DMS153 (cell line): ENCODE results near the gene CENPX.
"Not testable (repeated sequence)": the region's sequence is repeated elsewhere in the genome, so short reads cannot be mapped to it uniquely, and the experiment has no call there.

ENCODE experiments used
- DNase-seq: peaks from one replicate; lab custom pipeline; 2025; lab: John Stamatoyannopoulos, UW

The CENPX gene

DNA sequence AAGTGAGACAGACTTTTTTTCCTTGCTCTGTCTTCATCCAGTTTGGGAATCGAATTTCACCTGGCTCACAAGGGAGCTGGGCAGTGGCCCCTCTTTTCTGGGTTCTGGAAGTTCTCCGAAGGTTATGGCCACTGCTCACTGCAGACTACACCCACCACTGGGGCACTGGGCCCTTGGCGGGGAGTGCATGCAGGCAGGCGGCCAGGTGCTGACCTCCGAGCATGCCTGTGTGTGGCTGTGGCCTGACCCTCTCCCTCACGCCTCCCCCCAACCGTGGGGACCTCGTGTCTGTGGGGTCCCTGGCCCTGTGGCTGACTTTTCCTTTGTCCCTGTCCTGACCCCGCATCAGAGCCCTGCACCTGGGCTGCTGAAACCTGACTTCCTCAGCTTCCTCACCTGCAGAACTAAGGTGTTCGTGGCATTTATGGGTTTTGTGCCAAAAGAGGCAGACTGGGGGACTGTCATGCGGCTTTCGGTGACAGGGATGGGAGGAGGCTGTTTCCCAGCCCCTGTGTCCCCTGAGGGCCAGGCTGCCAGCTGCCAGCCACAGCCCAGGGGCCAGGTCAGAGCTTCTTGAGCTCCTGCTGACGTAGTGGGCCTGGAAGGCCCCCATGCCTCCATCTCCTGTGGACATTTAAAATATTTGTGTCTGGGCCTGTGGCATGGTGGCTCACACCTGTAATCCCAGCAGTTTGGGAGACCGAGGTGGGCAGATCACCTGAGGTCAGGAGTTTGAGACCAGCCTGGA, 23.8 kb downstream of the CENPX start:
- no peak for DNase-seq

DNA sequence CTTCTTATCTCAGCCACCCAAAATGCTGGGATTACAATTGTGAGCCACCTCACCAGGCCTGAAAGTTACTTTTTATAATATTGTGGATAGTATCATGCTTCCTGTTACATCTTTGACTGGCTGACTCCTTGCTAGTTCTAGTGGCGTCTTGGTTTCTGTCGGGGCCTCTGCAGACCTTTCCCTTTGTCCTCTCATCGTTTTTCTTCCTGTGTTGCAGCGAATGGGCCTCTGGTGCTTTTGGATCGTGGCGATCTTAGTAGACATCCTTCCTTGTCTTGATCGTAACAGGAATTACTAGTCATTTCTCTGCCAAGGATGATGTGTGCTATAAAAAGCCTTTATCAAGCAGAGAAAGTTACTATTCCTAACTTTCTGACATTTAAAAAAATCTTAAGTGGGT, 24.5 kb downstream of the CENPX start:
- no peak for DNase-seq

DNA sequence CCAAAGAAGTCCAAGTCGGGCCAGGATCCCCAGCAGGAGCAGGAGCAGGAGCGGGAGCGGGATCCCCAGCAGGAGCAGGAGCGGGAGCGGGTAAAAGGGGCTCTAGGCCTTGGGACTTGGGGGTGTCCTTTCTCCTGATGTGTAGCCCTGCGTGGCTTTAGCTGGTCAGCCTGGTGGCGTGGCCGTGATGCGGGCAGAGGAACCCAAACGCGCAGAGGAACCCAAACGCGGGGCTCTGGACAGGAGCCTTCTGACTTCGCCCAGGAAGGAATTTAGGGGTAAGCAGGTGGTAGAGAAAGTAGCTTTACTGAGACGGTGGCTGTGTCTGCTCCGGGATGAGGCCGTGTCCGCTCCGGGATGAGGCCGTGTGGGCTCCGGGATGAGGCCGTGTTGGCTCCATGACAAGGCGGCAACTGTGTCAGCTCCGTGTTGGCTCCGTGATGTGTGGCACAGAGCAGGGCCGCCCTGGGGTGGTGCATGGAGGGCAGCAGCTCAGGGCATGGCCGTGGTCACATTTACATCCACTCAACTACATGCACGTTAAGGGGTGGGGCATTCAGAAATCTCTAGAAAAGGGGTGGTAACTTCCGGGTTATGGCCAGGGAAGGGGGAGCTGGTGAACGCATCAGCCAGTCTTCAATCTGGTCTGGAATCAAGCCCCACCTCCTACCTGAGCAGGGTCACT, 25.8 kb downstream of the CENPX start:
- DNase-seq = no peak

DNA sequence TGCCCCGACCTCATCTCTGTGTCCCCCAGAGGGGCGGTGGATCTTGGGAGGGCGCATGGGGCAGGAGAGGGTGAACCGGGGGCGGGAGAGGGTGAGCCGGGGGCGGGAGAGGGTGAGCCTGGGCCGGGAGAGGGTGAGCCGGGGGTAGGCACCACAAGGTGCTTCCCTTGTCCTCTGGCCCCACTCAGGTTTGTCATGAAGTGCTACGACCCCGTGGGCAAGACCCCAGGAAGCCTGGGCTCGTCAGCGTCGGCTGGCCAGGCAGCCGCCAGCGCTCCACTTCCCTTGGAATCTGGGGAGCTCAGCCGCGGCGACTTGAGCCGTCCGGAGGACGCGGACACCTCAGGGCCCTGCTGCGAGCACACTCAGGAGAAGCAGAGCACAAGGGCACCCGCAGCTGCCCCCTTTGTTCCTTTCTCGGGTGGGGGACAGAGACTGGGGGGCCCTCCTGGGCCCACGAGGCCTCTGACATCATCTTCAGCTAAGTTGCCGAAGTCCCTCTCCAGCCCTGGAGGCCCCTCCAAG, 26.4 kb downstream of the CENPX start:
- no peak for DNase-seq

GRCh38 chr17:81995463-81996231, 27.0 kb downstream of the CENPX start:
- DNase-seq = no peak

DNA sequence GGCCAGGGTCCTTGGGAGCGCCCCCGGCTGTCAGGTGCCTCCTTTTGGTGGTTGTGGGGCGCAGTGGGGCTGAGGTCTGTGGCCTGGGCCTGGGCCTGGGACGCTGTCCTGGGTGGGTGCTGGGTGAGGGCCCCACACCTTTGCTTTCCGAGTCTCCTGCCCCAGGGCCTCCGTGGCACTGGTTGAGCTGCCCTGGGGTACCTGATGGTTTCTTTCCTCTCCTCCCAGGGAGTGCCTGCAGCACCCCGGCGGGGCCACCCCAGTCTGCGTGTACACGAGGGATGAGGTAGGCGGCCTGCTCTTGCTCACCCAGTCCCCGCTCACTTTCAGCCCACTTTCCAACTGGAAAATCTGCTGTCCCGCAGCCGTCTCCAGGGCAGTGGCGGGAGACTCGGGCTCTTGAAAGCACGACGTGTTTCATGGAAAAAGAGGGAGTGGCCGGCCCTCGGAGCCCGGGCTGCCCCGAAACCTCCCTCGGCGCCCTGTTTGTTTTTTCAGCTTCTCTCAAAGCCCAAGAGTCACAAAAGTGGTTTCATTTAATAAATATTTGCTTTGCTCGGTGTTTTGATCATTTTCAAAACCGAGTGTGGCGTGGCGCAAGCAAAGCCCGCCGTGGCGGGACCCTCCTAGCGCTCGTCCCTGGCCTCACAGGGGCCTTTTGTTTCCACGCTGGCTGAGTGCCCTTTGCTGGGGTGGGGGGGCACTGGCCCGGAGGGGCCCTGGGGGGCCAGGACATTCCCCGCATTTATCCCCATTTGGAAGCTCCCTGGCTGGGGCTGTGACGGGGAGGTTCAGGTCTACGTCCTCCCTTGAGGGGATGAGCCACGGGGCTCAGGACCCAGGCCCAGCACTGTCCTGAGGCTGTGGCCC, 27.9 kb downstream of the CENPX start:
- peak; percentile 10 for DNase-seq

DNA sequence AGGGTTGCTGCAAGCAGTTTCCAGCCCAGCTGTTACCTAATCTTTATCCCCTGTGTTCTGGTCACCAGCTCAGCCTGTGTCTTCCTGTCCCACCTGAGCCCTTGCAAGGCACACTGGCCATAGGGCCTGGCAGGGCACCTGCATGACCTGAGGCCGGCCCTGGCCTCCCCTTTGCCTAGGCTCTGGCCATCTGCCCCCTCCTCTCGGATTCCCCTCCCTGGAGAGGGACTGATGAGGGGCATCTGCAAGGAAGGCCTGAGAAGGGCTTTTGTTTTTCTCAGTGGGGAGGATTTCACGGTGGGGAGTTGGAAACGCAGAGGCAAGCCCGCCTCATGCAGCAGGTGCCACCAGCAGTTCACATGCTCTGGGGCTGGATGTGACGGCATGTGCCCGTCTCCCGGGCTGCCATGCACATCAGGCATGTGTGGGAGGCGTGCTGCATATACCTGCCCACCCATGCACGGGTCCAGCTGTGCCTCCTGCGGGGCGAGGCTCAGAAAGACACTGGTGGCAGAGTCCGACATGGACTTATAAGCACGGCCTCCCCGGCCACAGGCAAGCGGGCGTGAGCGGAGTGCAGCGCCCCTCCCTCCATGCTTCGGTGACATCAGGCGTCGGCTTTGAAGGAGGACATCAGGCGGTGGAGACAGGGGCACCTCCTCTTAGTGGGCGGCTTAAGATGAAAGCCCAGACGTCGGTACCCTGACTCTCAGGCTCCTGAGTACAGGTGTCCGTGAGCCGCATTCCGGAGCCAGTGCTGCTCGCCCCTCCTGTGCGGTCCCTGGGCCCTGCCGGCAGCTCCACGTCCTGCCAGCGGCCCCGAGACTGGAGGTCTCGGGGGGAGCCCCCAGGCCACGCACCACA, 28.7 kb downstream of the CENPX start:
- no peak for DNase-seq

GRCh38 chr17:81992306-81993102, 30.2 kb downstream of the CENPX start:
- no peak for DNase-seq

GRCh38 chr17:81991684-81992305, 30.9 kb downstream of the CENPX start:
- DNase-seq = peak; percentile 49

- DNase-seq = no peak
Measured at GRCh38 chr17:81990836-81991683, 31.6 kb downstream of the CENPX start.

DNA sequence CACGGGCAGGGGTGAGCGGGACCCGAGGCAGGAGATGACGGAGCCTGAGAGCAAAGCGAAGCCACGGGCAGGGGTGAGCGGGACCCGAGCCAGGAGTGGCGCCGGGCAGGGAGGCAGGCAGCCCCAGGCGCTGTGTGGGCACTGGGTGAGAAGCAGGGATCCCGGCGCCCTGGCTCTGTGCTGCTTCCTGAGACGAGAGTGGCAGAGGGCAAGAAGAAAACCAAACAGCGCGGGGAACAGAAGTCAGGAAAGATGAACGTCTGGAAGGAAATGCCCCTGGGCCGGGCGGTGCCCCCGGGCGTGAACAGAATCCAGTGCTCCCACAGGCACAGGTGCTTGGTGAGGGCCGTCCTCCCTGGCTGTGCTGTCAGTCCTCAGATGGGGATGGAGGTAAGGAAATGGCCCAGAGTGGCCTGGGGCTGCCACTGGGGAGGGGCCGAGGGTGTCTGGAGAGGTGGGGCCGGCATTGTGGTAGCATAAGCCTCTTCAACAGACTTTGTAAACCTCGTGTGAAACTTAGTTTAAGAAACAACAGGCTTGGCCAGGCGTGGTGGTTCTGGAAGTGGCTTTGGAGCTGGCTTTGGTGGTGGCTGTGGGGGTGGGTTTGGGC, 35.4 kb downstream of the CENPX start:
- DNase-seq = no peak

- no peak for DNase-seq
Measured at GRCh38 chr17:81986606-81987005, 36.1 kb downstream of the CENPX start.

- no peak for DNase-seq
Measured at GRCh38 chr17:81984773-81985410, 37.8 kb downstream of the CENPX start.

DNA sequence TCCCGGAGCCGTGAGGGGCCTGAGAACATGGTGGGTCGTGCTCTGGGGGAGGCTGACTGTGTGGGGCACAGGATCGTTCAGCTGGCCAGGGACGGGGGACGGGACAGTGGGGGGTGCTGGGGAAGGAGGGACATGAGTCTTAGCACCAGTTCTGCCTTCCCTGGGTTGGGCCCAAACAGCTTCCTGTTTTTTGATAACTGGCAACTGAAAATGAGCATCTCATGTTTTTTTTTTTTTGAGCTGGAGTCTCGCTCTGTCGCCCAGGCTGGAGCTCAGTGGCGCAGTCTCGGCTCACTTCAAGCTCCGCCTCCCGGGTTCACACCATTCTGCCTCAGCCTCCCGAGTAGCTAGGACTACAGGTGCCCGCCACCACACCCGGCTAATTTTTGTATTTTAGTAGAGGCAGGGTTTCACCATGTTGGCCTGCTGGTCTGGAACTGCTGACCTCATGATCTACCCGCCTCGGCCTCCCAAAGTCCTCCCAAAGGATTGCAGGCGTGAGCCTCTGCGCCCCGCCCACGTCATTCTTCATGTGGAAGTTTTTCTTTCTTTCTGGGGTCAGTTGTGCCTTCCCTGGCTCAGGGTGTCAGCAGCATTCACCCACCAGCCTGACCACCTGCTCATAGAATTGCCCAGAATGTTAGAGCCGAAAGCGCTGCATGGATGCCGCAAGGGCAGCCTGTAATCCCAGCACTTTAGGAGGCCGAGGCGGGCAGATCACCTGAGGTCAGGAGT, 38.9 kb downstream of the CENPX start:
- DNase-seq = no peak

DNA sequence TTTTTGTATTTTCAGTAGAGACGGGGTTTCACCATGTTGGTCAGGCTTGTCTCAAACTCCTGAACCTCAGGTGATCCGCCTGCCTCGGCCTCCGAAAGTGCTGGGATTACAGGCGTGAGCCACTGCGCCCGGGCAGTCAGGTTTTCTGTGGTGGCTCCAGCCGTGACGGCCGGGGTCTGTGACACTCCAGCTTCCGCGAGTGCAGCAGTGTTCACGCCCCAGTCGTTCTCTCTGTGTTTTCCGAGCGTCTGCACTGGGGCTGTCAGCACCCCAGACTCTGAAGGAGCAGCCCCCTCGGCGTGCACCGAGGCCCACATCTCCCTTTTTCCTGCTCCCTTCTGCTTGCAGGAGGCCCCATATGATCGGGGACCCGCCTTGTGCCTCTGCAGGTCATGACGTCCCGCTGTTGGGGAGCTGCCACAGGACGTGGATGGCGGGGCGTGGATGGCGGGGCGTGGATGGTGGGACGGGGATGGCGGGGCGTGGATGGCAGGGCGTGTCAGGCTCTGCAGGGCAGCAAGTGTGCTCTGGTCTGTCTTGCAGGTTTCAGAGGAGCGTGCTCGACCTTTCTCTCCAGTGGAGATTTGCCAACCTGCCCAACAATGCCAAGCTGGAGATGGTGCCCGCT, 39.6 kb downstream of the CENPX start:
- DNase-seq = no peak

DNA sequence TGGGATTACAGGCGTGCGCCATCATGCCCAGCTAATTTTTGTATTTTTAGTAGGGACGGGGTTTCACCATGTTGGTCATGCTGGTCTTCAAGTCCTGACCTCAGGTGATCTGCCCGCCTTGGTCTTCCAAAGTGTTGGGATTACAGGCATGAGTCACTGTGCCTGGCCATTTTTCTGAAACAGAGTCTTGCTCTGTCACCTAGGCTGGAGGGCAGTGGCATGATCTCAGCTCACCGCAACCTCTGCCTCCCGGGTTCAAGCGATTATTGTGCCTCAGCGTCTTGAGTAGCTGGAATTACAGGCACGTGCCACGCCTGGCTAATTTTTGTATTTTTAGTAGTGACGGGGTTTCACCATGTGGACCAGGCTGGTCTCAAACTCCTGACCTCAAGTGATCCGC, 41.2 kb downstream of the CENPX start:
- not testable (repeated sequence) for DNase-seq
